IMR-90 (cell line): ENCODE data around the gene KANSL1L. TPM values are rescaled to one million over a fixed set of nuclear protein-coding genes. Genes with fewer than 3 reads are reported as not detected.

Experiments used
- ATAC-seq: fragments of 200-7000 bp; cut with Tn5 transposase; 2 replicates; pipeline ENCODE4 v1.9.1; 2020; ENCODE audit warnings: low read depth, mild to moderate bottlenecking, moderate library complexity
- BruUV-seq: library from RNA; stranded (reverse); fragments of 400-500 nt; replicated peaks from 2 replicates; lab custom pipeline; 2021; lab: Mats Ljungman, UMichigan
- CTCF ChIA-PET: fragments of 300-600 bp; formaldehyde crosslinking; extraction: SDS; loops from one replicate; lab custom pipeline; 2021; ENCODE audit warnings: antibody characterized with exemption; lab: Yijun Ruan, JAX
- POLR2A ChIA-PET: fragments of 300-600 bp; sonication (Branson Sonifier 250); formaldehyde crosslinking; loops from one replicate; lab custom pipeline; 2022; ENCODE audit warnings: antibody characterized with exemption; ENCODE audit not compliant: unreplicated experiment; lab: Charles Lee
- DNase-seq: peaks from one replicate; pipeline ENCODE4 v3.0.0; 2013
- H2AFZ ChIP-seq: replicated peaks from 2 replicates; pipeline ENCODE3; 2013; ENCODE audit warnings: low read length, mild to moderate bottlenecking; ENCODE audit not compliant: poor library complexity
- H2AK5ac ChIP-seq: 2 replicates; pipeline ENCODE4 v1.6.1; 2013; ENCODE audit warnings: low read depth, low read length, inconsistent platforms
- H2AK9ac ChIP-seq: replicated peaks from 2 replicates; pipeline ENCODE3; 2013; ENCODE audit warnings: mild to moderate bottlenecking, low read depth, low read length, moderate library complexity; ENCODE audit not compliant: poor library complexity
- H2BK120ac ChIP-seq: 2 replicates; pipeline ENCODE4 v1.6.1; 2013; ENCODE audit warnings: low read depth, low read length, inconsistent platforms
- H2BK15ac ChIP-seq: 3 replicates; pipeline ENCODE4 v1.6.1; 2013; ENCODE audit warnings: low read depth, low read length, inconsistent platforms
- H2BK20ac ChIP-seq: 2 replicates; pipeline ENCODE4 v1.6.1; 2013; ENCODE audit warnings: low read depth, mild to moderate bottlenecking, inconsistent platforms, low read length, moderate library complexity
- H2BK5ac ChIP-seq: 2 replicates; pipeline ENCODE4 v1.6.1; 2013; ENCODE audit warnings: mild to moderate bottlenecking, low read depth, low read length, inconsistent platforms; ENCODE audit not compliant: poor library complexity, severe bottlenecking
- H3K14ac ChIP-seq: replicated peaks from 2 replicates; pipeline ENCODE4 v1.6.1; 2013; ENCODE audit warnings: low read depth, low read length, inconsistent platforms
- H3K18ac ChIP-seq: 2 replicates; pipeline ENCODE4 v1.6.1; 2013; ENCODE audit warnings: low read depth, low read length, control low read depth
- H3K23ac ChIP-seq: 2 replicates; pipeline ENCODE4 v1.6.1; 2013; ENCODE audit warnings: low read depth, low read length, inconsistent platforms
- H3K27ac ChIP-seq: 2 replicates; pipeline ENCODE4 v1.5.1; 2013; ENCODE audit warnings: mild to moderate bottlenecking, control low read depth, low read length; ENCODE audit not compliant: insufficient read depth
- H3K27me3 ChIP-seq: 2 replicates; pipeline ENCODE4 v1.6.1; 2013; ENCODE audit warnings: low read length; ENCODE audit not compliant: control insufficient read depth, insufficient read depth
- H3K36me3 ChIP-seq: 2 replicates; pipeline ENCODE4 v1.6.1; 2013; ENCODE audit warnings: low read length, mixed read lengths; ENCODE audit not compliant: control insufficient read depth, insufficient read depth
- H3K4ac ChIP-seq: 2 replicates; pipeline ENCODE4 v1.6.1; 2013; ENCODE audit warnings: low read depth, low read length, inconsistent platforms
- H3K4me1 ChIP-seq: 2 replicates; pipeline ENCODE4 v1.6.1; 2013; ENCODE audit warnings: low read length, mixed read lengths; ENCODE audit not compliant: control insufficient read depth, insufficient read depth
- H3K4me2 ChIP-seq: 2 replicates; pipeline ENCODE4 v1.6.1; 2013; ENCODE audit warnings: low read depth, mild to moderate bottlenecking, control low read depth, low read length, moderate library complexity
- H3K4me3 ChIP-seq: 2 replicates; pipeline ENCODE4 v1.5.1; 2013; ENCODE audit warnings: low read depth, mild to moderate bottlenecking, control low read depth, low read length, moderate library complexity; ENCODE audit not compliant: insufficient read depth
- H3K56ac ChIP-seq: 2 replicates; pipeline ENCODE4 v1.6.1; 2013; ENCODE audit warnings: low read length, inconsistent platforms; ENCODE audit not compliant: insufficient read depth; ENCODE audit errors: extremely low read depth
- H3K79me1 ChIP-seq, 2 experiments: 2 replicates each; pipeline ENCODE4 v1.6.1; 2013; ENCODE audit warnings: low read length in 2 of 2, inconsistent platforms in 1 of 2, low read depth in 1 of 2
- H3K9ac ChIP-seq: 2 replicates; pipeline ENCODE4 v1.6.1; 2013; ENCODE audit warnings: low read depth, low read length, control low read depth
- H3K9me1 ChIP-seq: 2 replicates; pipeline ENCODE4 v1.6.1; 2013; ENCODE audit warnings: low read length, inconsistent platforms; ENCODE audit not compliant: insufficient read depth
- H3K9me3 ChIP-seq: 2 replicates; pipeline ENCODE4 v1.6.1; 2013; ENCODE audit warnings: low read length; ENCODE audit not compliant: control insufficient read depth, insufficient read depth
- H4K20me1 ChIP-seq: 2 replicates; pipeline ENCODE4 v1.6.1; 2013; ENCODE audit warnings: low read length, inconsistent platforms; ENCODE audit not compliant: insufficient read depth
- H4K5ac ChIP-seq: 2 replicates; pipeline ENCODE4 v1.6.1; 2013; ENCODE audit warnings: mild to moderate bottlenecking, low read depth, low read length, control low read depth
- H4K8ac ChIP-seq, 2 experiments: 2 replicates each; pipeline ENCODE4 v1.6.1; 2013; ENCODE audit warnings: low read depth in 2 of 2, low read length in 2 of 2, control low read depth in 1 of 2, inconsistent platforms in 1 of 2
- H4K91ac ChIP-seq: 2 replicates; pipeline ENCODE4 v1.6.1; 2013; ENCODE audit warnings: low read depth, low read length, inconsistent platforms; ENCODE audit not compliant: insufficient read depth
- BHLHE40 ChIP-seq: fragments of 150-350 bp; IDR thresholded peaks from 2 replicates; pipeline ENCODE4 v1.6.1; 2016; ENCODE audit warnings: mild to moderate bottlenecking, low read depth, low read length
- CEBPB ChIP-seq: IDR thresholded peaks from 2 replicates; pipeline ENCODE4 v1.6.1; 2012; ENCODE audit warnings: low read depth, low read length, improper control_type of control experiment
- CHD1 ChIP-seq: IDR thresholded peaks from 2 replicates; pipeline ENCODE4 v1.6.1; 2012; ENCODE audit warnings: low read depth, low read length, improper control_type of control experiment
- CTCF ChIP-seq: conservative IDR thresholded peaks from 2 replicates; pipeline ENCODE4 v1.5.1; 2012; ENCODE audit warnings: mild to moderate bottlenecking, low read depth, low read length, improper control_type of control experiment
- ELK1 ChIP-seq: fragments of 150-350 bp; IDR thresholded peaks from 2 replicates; pipeline ENCODE4 v1.6.1; 2016; ENCODE audit warnings: low read depth, mild to moderate bottlenecking, low read length, moderate library complexity, borderline replicate concordance
- FOS ChIP-seq: fragments of 150-350 bp; IDR thresholded peaks from 2 replicates; pipeline ENCODE4 v1.6.1; 2016; ENCODE audit warnings: low read depth, low read length
- MAFK ChIP-seq: IDR thresholded peaks from 2 replicates; pipeline ENCODE4 v1.6.1; 2012; ENCODE audit warnings: low read depth, low read length, improper control_type of control experiment
- MAZ ChIP-seq: IDR thresholded peaks from 2 replicates; pipeline ENCODE4 v1.6.1; 2012; ENCODE audit warnings: low read depth, mild to moderate bottlenecking, low read length, improper control_type of control experiment, moderate library complexity, borderline replicate concordance
- MXI1 ChIP-seq: IDR thresholded peaks from 2 replicates; pipeline ENCODE4 v1.6.1; 2012; ENCODE audit warnings: low read depth, mild to moderate bottlenecking, low read length, moderate library complexity, borderline replicate concordance
- POLR2A ChIP-seq: IDR thresholded peaks from 2 replicates; pipeline ENCODE4 v1.6.1; 2012; ENCODE audit warnings: mild to moderate bottlenecking, low read depth, low read length
- RAD21 ChIP-seq: IDR thresholded peaks from 2 replicates; pipeline ENCODE4 v1.6.1; 2012; ENCODE audit warnings: low read length, improper control_type of control experiment
- RCOR1 ChIP-seq: IDR thresholded peaks from 2 replicates; pipeline ENCODE4 v1.6.1; 2012; ENCODE audit warnings: mild to moderate bottlenecking, low read length, improper control_type of control experiment; ENCODE audit not compliant: insufficient replicate concordance
- RFX5 ChIP-seq: IDR thresholded peaks from 2 replicates; pipeline ENCODE4 v1.8.0; 2012; ENCODE audit warnings: low read depth, mild to moderate bottlenecking, low read length, moderate library complexity
- SMC3 ChIP-seq: fragments of 150-350 bp; IDR thresholded peaks from 2 replicates; pipeline ENCODE4 v1.6.1; 2016; ENCODE audit warnings: low read depth, mild to moderate bottlenecking, antibody characterized with exemption, low read length, moderate library complexity
- USF2 ChIP-seq: fragments of 150-350 bp; IDR thresholded peaks from 2 replicates; pipeline ENCODE4 v1.6.1; 2017; ENCODE audit warnings: mild to moderate bottlenecking, antibody characterized with exemption, low read length, low read depth
- WGBS, 2 experiments: methylation state at CpG; one replicate each; pipeline versions ENCODE4 v1.1.5 to v1.1.7; 2013; ENCODE audit warnings: missing lambda C conversion rate in 2 of 2; ENCODE audit not compliant: insufficient read length in 1 of 2; ENCODE audit errors: extremely low coverage in 2 of 2; 5-methylcytosine and 5-hydroxymethylcytosine counted together
- dilution Hi-C: fragments of 300-500 bp; cut with HindIII; formaldehyde crosslinking; loops from one replicate; pipeline ENCODE4 v1.14.3; 2018; ENCODE audit warnings: low sequenced_read_pairs; ENCODE audit not compliant: unreplicated experiment
- in situ Hi-C: fragments of 300-500 bp; cut with MboI; formaldehyde crosslinking; loops from 3 replicates; pipeline ENCODE4 v1.14.3; 2019; ENCODE audit warnings: low sequenced_read_pairs, inconsistent platforms, mixed read lengths
- intact Hi-C: fragments of 100-400 bp; cut with micrococcal nuclease; formaldehyde crosslinking; loops from 2 replicates; pipeline ENCODE4 v1.10.0; 2022
- polyA plus RNA-seq, 3 experiments: library from polyadenylated mRNA; depleted of rRNA; stranded (reverse); fragments of >200 nt; gene quantifications; 2 replicates each; pipeline ENCODE4 v1.2.3, GENCODE V29; 2012; ENCODE audit warnings: low replicate concordance in 1 of 3
- total RNA-seq: library from RNA; depleted of rRNA; stranded (reverse); fragments of >200 nt; gene quantifications from 2 replicates; pipeline ENCODE4 v1.2.3, GENCODE V29; 2012

KANSL1L gene
- total and polyA plus RNA-seq, 2 of the 4 experiments (the other 2 are of a cell fraction), result 3.1 to 7.2 TPM

GRCh38 chr2:210195101-210195852 is 24.1 kb upstream of the KANSL1L start:
- H3K18ac ChIP-seq, result no peak overlapping the region
- DNase-seq (peak; percentile 58), ATAC-seq (no peak)
- no peak overlapping the region for H3K27ac ChIP-seq
- H3K4ac ChIP-seq, result no peak overlapping the region
- dilution Hi-C loops, result no loop called here
- H2AK5ac ChIP-seq, result no peak overlapping the region
- H2AK9ac ChIP-seq, result no peak overlapping the region
- H3K9ac ChIP-seq, result no peak overlapping the region
- intact Hi-C loops, result loop anchor here (1.0 to 5.0 kb wide), 5 partner anchors 122 to 1798 kb away; no protein-coding TSS in a partner anchor
- no peaks in the 10 kb centered on the region for H3K79me1 ChIP-seq
- no CpG with 5 or more reads among the region's 8 CpGs for WGBS, 2 experiments
- H2BK20ac ChIP-seq, result no peak overlapping the region
- H3K9me3 ChIP-seq, result no peaks in the 10 kb centered on the region
- ChIA-PET POLR2A (no interaction called here), CTCF (interaction anchor here (0.6 to 1.0 kb wide), 6 partner anchors 23 to 218 kb away, joined by 3 to 6 read pairs (median 3); no protein-coding TSS in a partner anchor)
- no peaks in the 10 kb centered on the region for H4K20me1 ChIP-seq
- no peak overlapping the region for H3K56ac ChIP-seq
- H3K36me3 ChIP-seq, result no peaks in the 10 kb centered on the region
- H3K4me2 ChIP-seq, result peak overlapping the region; percentile 74
- H3K14ac ChIP-seq, result no peak overlapping the region
- H4K5ac ChIP-seq, result no peak overlapping the region
- H2BK15ac ChIP-seq, result no peak overlapping the region
- H4K8ac ChIP-seq, result no peak overlapping the region
- no peak overlapping the region for H4K91ac ChIP-seq
- no peak overlapping the region for H2BK5ac ChIP-seq
- H3K27me3 ChIP-seq, result no peaks in the 10 kb centered on the region
- in situ Hi-C loops, result loop anchor here (5.0 kb wide), 1 partner anchor 218 kb away; no protein-coding TSS in a partner anchor
- no peak overlapping the region for H3K23ac ChIP-seq
- peak overlapping the region; percentile 42; the same call in 1 of the 2 replicates for H3K4me3 ChIP-seq
- no TSS peak for BruUV-seq
- H3K4me1 ChIP-seq, result no peaks in the 10 kb centered on the region
- H2AFZ ChIP-seq, result peak overlapping the region; percentile 53
- H3K9me1 ChIP-seq, result no peaks in the 10 kb centered on the region
- no peak overlapping the region for H2BK120ac ChIP-seq
- TF ChIP-seq CHD1 (no peak), RFX5 (no peak), FOS (no peak), BHLHE40 (no peak), MAFK (no peak), CEBPB (no peak), MAZ (no peak), ELK1 (no peak), SMC3 (peak; percentile 80), RCOR1 (no peak), POLR2A (no peak), USF2 (no peak), CTCF (peak; percentile 81), RAD21 (peak; percentile 77), MXI1 (no peak)
